Endothelial cell of umbilical vein (primary cell): Measurements from ENCODE around the gene GPRC6A. TPM values are rescaled to one million over a fixed set of nuclear protein-coding genes. Genes with fewer than 3 reads are reported as not detected.

Experiments
- BruUV-seq: library from RNA; stranded (reverse); fragments of 400-500 nt; replicated peaks from 2 replicates; lab custom pipeline; 2021; lab: Mats Ljungman, UMichigan
- CTCF ChIA-PET: fragments of 300-600, 350-600 bp; sonication (Branson Sonifier 250); formaldehyde crosslinking; loops from one replicate; lab custom pipeline; 2021; ENCODE audit warnings: antibody characterized with exemption, inconsistent platforms; lab: Charles Lee
- POLR2A ChIA-PET: fragments of 300-600, 350-600 bp; sonication (Branson Sonifier 250); formaldehyde crosslinking; loops from one replicate; lab custom pipeline; 2021; ENCODE audit warnings: antibody characterized with exemption, inconsistent platforms; lab: Charles Lee
- DNase-seq: peaks from one replicate; pipeline ENCODE4 v3.0.0-alpha.2; 2011; ENCODE audit warnings: low read depth, low spot score
- FAIRE-seq: peaks from 2 replicates; lab custom pipeline; 2011; peaks lifted over from hg19 to GRCh38; lab: Jason Lieb, UNC
- H2AFZ ChIP-seq: 2 replicates; pipeline ENCODE4 v1.6.0; 2012; ENCODE audit warnings: low read depth, low read length, control low read depth, inconsistent platforms
- H3K27ac ChIP-seq: 2 replicates; pipeline ENCODE4 v1.5.1; 2011; ENCODE audit warnings: low read depth, mild to moderate bottlenecking, control low read depth, low read length, moderate library complexity; ENCODE audit not compliant: insufficient read depth
- H3K27me3 ChIP-seq, 2 experiments: 2 replicates each; pipeline versions ENCODE4 v1.6.0 to v1.6.1; 2011; ENCODE audit warnings: low read length in 2 of 2, mixed read lengths in 1 of 2; ENCODE audit not compliant: control insufficient read depth in 2 of 2, insufficient read depth in 2 of 2
- H3K36me3 ChIP-seq, 2 experiments: 2 replicates in 1 of 2; 3 replicates in 1 of 2; pipeline ENCODE4 v1.5.1; 2011; ENCODE audit warnings: low read length in 2 of 2, mild to moderate bottlenecking in 1 of 2, moderate library complexity in 1 of 2; ENCODE audit not compliant: control insufficient read depth in 2 of 2, insufficient read depth in 2 of 2; ENCODE audit errors: extremely low read depth in 1 of 2
- H3K4me1 ChIP-seq: 3 replicates; pipeline ENCODE4 v1.5.1; 2011; ENCODE audit warnings: mild to moderate bottlenecking, low read length; ENCODE audit not compliant: control insufficient read depth, insufficient read depth; ENCODE audit errors: extremely low read depth
- H3K4me2 ChIP-seq: 2 replicates; pipeline ENCODE4 v1.6.1; 2011; ENCODE audit warnings: low read length, control low read depth, mixed read lengths; ENCODE audit not compliant: insufficient read depth
- H3K4me3 ChIP-seq, 3 experiments: fragments of 200-600 bp in 1 of 3; sonication (generic), shearing (Covaris generic) in 1 of 3; replicated peaks in 1 of 3; 2 replicates each; pipeline ENCODE4 v1.5.1; 2011 to 2016; ENCODE audit warnings: control low read depth in 3 of 3, low read length in 3 of 3, mild to moderate bottlenecking in 2 of 3, inconsistent platforms in 1 of 3, low read depth in 1 of 3, moderate library complexity in 1 of 3; ENCODE audit not compliant: insufficient read depth in 1 of 3
- H3K79me2 ChIP-seq: 2 replicates; pipeline ENCODE4 v1.6.0; 2012; ENCODE audit warnings: low read length, inconsistent platforms; ENCODE audit not compliant: control insufficient read depth, insufficient read depth
- H3K9ac ChIP-seq: replicated peaks from 2 replicates; pipeline ENCODE3; 2011; ENCODE audit warnings: low read length, control low read depth; ENCODE audit not compliant: insufficient read depth; ENCODE audit errors: extremely low read depth
- H3K9me1 ChIP-seq: replicated peaks from 3 replicates; pipeline ENCODE4 v1.6.0; 2011; ENCODE audit warnings: mild to moderate bottlenecking, low read length; ENCODE audit not compliant: control insufficient read depth, insufficient read depth; ENCODE audit errors: extremely low read depth
- H3K9me3 ChIP-seq: replicated peaks from 2 replicates; pipeline ENCODE4 v1.5.1; 2012; ENCODE audit warnings: low read length, inconsistent platforms; ENCODE audit not compliant: control insufficient read depth, insufficient read depth
- H4K20me1 ChIP-seq: replicated peaks from 2 replicates; pipeline ENCODE3; 2011; ENCODE audit warnings: mild to moderate bottlenecking, low read length; ENCODE audit not compliant: control insufficient read depth, insufficient read depth; ENCODE audit errors: extremely low read depth
- EZH2 ChIP-seq: IDR thresholded peaks from 2 replicates; pipeline ENCODE4 v1.6.1; 2012; ENCODE audit warnings: borderline replicate concordance, low read depth, mild to moderate bottlenecking, moderate library complexity, low read length, inconsistent platforms; ENCODE audit not compliant: severe bottlenecking
- FOS ChIP-seq: IDR thresholded peaks from 2 replicates; pipeline ENCODE4 v1.6.1; 2011; ENCODE audit warnings: mild to moderate bottlenecking, low read length, moderate library complexity, borderline replicate concordance; ENCODE audit not compliant: insufficient read depth
- GATA2 ChIP-seq: IDR thresholded peaks from 2 replicates; pipeline ENCODE4 v1.7.0; 2011; ENCODE audit warnings: low read depth, mild to moderate bottlenecking, moderate library complexity, mixed read lengths, low read length; ENCODE audit not compliant: insufficient read length, insufficient read depth
- JUN ChIP-seq: IDR thresholded peaks from 2 replicates; pipeline ENCODE4 v1.6.1; 2011; ENCODE audit warnings: borderline replicate concordance, low read depth; ENCODE audit not compliant: insufficient read length, insufficient read depth
- MYC ChIP-seq: IDR thresholded peaks from one replicate; pipeline ENCODE4 v1.6.1; 2011; ENCODE audit warnings: mild to moderate bottlenecking, low read depth, low read length
- POLR2A ChIP-seq: IDR thresholded peaks from 2 replicates; pipeline ENCODE4 v1.6.1; 2012; ENCODE audit warnings: low read depth, mild to moderate bottlenecking, control low read depth, low read length
- POLR2AphosphoS5 ChIP-seq: IDR thresholded peaks from 2 replicates; pipeline ENCODE4 v1.6.1; 2012; ENCODE audit warnings: low read depth, mild to moderate bottlenecking, control low read depth, low read length, moderate library complexity; ENCODE audit not compliant: insufficient read depth
- dilution Hi-C: fragments of 300-500 bp; cut with MboI; formaldehyde crosslinking; loops from one replicate; pipeline ENCODE4 v1.15.0; 2019; ENCODE audit warnings: low sequenced_read_pairs; ENCODE audit not compliant: extremely low pct_ligation_motif_present
- intact Hi-C: fragments of 100-400 bp; cut with micrococcal nuclease; formaldehyde crosslinking; loops from one replicate; pipeline ENCODE4 v1.10.0; 2022
- polyA plus RNA-seq, 4 experiments: library from polyadenylated mRNA; depleted of rRNA in 3 of 4; stranded (reverse) in 3 of 4; unstranded in 1 of 4; fragments of >200 nt; gene quantifications; 2 replicates each; pipeline versions ENCODE4 v1.2.1 to v1.2.3, GENCODE V29; 2011 to 2012; ENCODE audit warnings: missing spikeins in 1 of 4
- total RNA-seq: library from RNA; stranded (reverse); gene quantifications from 2 replicates; pipeline ENCODE4 v1.2.3, GENCODE V29; 2021
- TF ChIP-seq, protein P1 (sequence below): IDR thresholded peaks from 2 replicates; pipeline ENCODE4 v1.6.1; 2011; ENCODE audit not compliant: insufficient read depth, insufficient read length
- TF ChIP-seq, protein P2 (sequence below), 2 donors: IDR thresholded peaks; 1 replicate in 1 of 2; 2 replicates in 1 of 2; pipeline ENCODE4 v1.5.1; 2011; ENCODE audit warnings: low read length in 2 of 2, mild to moderate bottlenecking in 2 of 2, moderate library complexity in 2 of 2, control low read depth in 1 of 2, inconsistent platforms in 1 of 2, low read depth in 1 of 2; ENCODE audit not compliant: insufficient read depth in 1 of 2; ENCODE audit errors: extremely low read depth in 1 of 2

GPRC6A gene
- total and polyA plus RNA-seq, 2 donors (not counting 3 experiments of a cell fraction or from before 2014, with no cell fraction given) = not detected

DNA sequence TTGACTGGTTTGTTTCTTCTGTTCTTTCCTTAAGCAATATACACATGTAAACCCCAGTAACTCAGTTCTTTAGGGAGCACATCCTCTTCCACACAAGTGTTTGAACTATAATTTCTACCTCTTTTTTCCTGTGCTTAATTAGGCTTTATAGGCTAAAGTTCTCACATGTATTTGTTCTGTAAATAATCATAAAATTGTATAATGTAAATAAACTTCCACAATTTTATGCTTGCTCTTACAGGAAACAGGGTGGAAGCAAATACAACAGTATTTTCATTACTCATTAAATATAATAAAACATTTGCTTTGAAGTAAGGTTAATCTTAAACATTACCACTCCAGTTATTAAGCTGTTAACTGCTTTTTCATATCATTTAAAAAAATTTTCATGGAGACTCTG lies 26.9 kb downstream of the GPRC6A start:
- H3K79me2 ChIP-seq = no peaks in the 10 kb centered on the region
- DNase-seq (no peak), FAIRE-seq (no peak)
- no peaks in the 10 kb centered on the region for H4K20me1 ChIP-seq
- ChIA-PET POLR2A (no interaction called here), CTCF (no interaction called here)
- no peaks in the 10 kb centered on the region for H3K9me3 ChIP-seq
- no peak overlapping the region for H2AFZ ChIP-seq
- no peaks in the 10 kb centered on the region for H3K9me1 ChIP-seq
- intact Hi-C loops (no loop called here), dilution Hi-C loops (no loop called here)
- H3K4me2 ChIP-seq = no peak overlapping the region
- H3K9ac ChIP-seq = no peak overlapping the region
- no TSS peak for BruUV-seq
- H3K27me3 ChIP-seq = peaks cover 0 to 5% of the 10 kb centered on the region in 2 experiments
- no peak overlapping the region for H3K27ac ChIP-seq
- no peak for TF ChIP-seq GATA2
- TF ChIP-seq JUN = no peak
- TF ChIP-seq EZH2 = no peak
- TF ChIP-seq, protein P1, sequence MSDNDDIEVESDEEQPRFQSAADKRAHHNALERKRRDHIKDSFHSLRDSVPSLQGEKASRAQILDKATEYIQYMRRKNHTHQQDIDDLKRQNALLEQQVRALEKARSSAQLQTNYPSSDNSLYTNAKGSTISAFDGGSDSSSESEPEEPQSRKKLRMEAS = no peak
- TF ChIP-seq, protein P2, sequence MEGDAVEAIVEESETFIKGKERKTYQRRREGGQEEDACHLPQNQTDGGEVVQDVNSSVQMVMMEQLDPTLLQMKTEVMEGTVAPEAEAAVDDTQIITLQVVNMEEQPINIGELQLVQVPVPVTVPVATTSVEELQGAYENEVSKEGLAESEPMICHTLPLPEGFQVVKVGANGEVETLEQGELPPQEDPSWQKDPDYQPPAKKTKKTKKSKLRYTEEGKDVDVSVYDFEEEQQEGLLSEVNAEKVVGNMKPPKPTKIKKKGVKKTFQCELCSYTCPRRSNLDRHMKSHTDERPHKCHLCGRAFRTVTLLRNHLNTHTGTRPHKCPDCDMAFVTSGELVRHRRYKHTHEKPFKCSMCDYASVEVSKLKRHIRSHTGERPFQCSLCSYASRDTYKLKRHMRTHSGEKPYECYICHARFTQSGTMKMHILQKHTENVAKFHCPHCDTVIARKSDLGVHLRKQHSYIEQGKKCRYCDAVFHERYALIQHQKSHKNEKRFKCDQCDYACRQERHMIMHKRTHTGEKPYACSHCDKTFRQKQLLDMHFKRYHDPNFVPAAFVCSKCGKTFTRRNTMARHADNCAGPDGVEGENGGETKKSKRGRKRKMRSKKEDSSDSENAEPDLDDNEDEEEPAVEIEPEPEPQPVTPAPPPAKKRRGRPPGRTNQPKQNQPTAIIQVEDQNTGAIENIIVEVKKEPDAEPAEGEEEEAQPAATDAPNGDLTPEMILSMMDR (IDR thresholded peaks at IDR 0.05; ENCODE audit: extremely low read depth in 1 of 2, insufficient read depth in 1 of 2, low read depth in 1 of 2, low read length in 2 of 2) = no peak
- TF ChIP-seq POLR2A = no peak
- TF ChIP-seq MYC = no peak
- no peak for TF ChIP-seq POLR2AphosphoS5
- no peak for TF ChIP-seq FOS
- no peaks in the 10 kb centered on the region for H3K36me3 ChIP-seq
- H3K4me3 ChIP-seq = no peak overlapping the region
- H3K4me1 ChIP-seq = no peaks in the 10 kb centered on the region
